Measurements from ENCODE around the gene SERTAD4. TPM values are rescaled to one million over a fixed set of nuclear protein-coding genes. Genes with fewer than 3 reads are reported as not detected.

The SERTAD4 gene
- polyA plus RNA-seq, 1 donor from 2014 or later: 41.4 TPM

- TF ChIP-seq REST (IDR thresholded peaks at IDR 0.05; ENCODE audit: borderline replicate concordance): no peak
- TF ChIP-seq EZH2 (IDR thresholded peaks at IDR 0.05; ENCODE audit: borderline replicate concordance, insufficient read depth, low read length, poor library complexity, severe bottlenecking): no peak
These were observed 15.1 kb upstream of the SERTAD4 start (continued) for GRCh38 chr1:210217482-210217881.

GRCh38 chr1:210218047-210218446 is 14.5 kb upstream of the SERTAD4 start:
- no peak for TF ChIP-seq EZH2 (IDR thresholded peaks at IDR 0.05; ENCODE audit: borderline replicate concordance, insufficient read depth, low read length, poor library complexity, severe bottlenecking)
- no peak for TF ChIP-seq SMC3 (conservative IDR thresholded peaks at IDR 0.05; ENCODE audit: poor library complexity)
- no peak for TF ChIP-seq REST (IDR thresholded peaks at IDR 0.05; ENCODE audit: borderline replicate concordance)
- no peak for TF ChIP-seq EP300 (conservative IDR thresholded peaks at IDR 0.05; ENCODE audit: poor library complexity, severe bottlenecking)
- TF ChIP-seq MXI1 (conservative IDR thresholded peaks at IDR 0.05; ENCODE audit: poor library complexity, severe bottlenecking): no peak
- TF ChIP-seq TAF1 (IDR thresholded peaks at IDR 0.05; ENCODE audit: low read depth): no peak
- no peak for TF ChIP-seq CTCF (IDR thresholded peaks at IDR 0.05; ENCODE audit: poor library complexity, severe bottlenecking)
- TF ChIP-seq RAD21 (conservative IDR thresholded peaks at IDR 0.05): no peak
- TF ChIP-seq POLR2AphosphoS5 (IDR thresholded peaks at IDR 0.05): no peak
- no peak overlapping the region for H3K4me2 ChIP-seq (ENCODE audit: low read length)
- no peaks in the 10 kb centered on the region for H3K9me3 ChIP-seq (ENCODE audit: low read length)
- no peaks in the 10 kb centered on the region for H3F3A ChIP-seq (ENCODE audit: insufficient read depth, low read length, poor library complexity, severe bottlenecking)
- H3K27me3 ChIP-seq (ENCODE audit: insufficient read depth, low read depth, low read length): no peaks in the 10 kb centered on the region
- H3K79me2 ChIP-seq (replicated peaks; ENCODE audit: insufficient read depth, low read length): no peaks in the 10 kb centered on the region
- no peaks in the 10 kb centered on the region for H3K9me2 ChIP-seq (ENCODE audit: insufficient read depth, low read length)
- no peak overlapping the region for H3K9ac ChIP-seq (ENCODE audit: low read length)
- no peak overlapping the region for H2AFZ ChIP-seq (ENCODE audit: low read depth, low read length)
- no peak overlapping the region for H3K27ac ChIP-seq (ENCODE audit: low read length)
- no peaks in the 10 kb centered on the region for H4K20me1 ChIP-seq (ENCODE audit: insufficient read depth)
- no peaks in the 10 kb centered on the region for H3K36me3 ChIP-seq (ENCODE audit: insufficient read depth, low read length)
- no peak overlapping the region for H3K4me3 ChIP-seq (ENCODE audit: low read length)

Data from neural cell (in vitro differentiated cells).